ENCODE measurements around the gene IRF8.

GRCh38 chr16:85853547-85854545, 45.1 kb upstream of the IRF8 start:
- TF ChIP-seq CTCF (IDR thresholded peaks at IDR 0.05; ENCODE audit: borderline replicate concordance, extremely low read depth, low read length, poor library complexity, severe bottlenecking) = no peak
- no peak for TF ChIP-seq EZH2 (IDR thresholded peaks at IDR 0.05; ENCODE audit: borderline replicate concordance, low read depth, low read length, severe bottlenecking)
